C1 segment of cervical spinal cord (tissue), 14 donors: ENCODE results near the gene MPZL1.
A peak's percentile ranks its signal among the peaks of the same experiment; 100 is the strongest.

Experiments used
- DNase-seq, 14 donors: peaks; one replicate each; lab custom pipeline; 2025; lab: John Stamatoyannopoulos, UW

MPZL1 gene

DNA sequence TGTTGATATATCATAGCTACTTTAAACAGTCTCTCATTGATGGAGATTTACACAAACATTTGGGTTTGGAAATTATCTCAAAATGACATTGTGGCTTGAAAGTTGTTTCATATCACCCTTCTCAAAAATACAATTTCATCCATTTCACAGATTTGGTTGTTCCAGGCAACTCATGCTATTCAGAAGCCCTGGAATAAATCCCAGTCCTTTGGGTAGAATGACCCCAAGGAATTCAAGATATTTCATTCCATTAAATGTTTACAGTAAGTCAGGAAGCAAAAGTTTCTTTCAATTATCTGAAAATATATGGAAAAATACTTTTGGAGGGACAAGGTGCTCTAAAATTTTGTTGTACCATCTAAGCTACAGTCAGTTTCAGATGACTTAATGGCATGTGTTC is 27.1 kb downstream of the MPZL1 start:
- no peak for DNase-seq

DNA sequence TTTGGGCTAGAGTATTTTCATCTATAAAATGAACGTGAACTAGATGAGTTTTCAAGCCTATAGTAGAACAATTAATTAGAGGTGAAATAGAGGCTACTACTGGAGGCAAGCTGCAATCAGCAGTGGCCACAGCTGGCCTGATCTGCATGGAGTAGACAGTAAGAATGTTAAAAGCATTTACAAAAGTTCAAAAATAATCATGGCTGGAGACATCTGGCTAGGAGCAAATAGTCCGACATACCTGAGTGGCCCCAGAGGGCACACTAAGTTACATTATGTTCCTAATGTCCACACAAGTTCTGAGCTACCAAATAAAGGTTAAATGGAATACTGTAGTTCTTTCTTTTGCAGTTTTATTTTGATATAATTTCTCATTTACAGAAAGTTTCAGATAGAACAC is 28.0 kb downstream of the MPZL1 start:
- DNase-seq = no peak

DNA sequence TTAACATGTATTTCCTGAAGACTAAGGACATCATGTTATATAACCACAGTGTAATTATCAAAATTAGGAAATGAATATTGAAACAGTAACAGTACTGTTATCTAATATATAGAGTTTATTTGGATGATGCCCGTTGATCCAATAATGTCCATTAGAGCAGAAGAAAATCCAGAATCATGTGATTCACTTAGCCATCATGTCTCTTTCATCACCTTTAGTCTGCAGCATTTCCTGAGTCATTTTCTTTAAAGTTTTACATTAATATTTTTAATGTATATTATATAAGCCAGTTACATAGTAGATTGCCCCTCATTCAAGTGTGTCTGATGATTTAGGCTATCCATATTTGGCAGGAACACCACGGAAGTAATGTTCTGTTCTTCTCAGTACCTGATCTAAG is 28.9 kb downstream of the MPZL1 start:
- no peak for DNase-seq

DNA sequence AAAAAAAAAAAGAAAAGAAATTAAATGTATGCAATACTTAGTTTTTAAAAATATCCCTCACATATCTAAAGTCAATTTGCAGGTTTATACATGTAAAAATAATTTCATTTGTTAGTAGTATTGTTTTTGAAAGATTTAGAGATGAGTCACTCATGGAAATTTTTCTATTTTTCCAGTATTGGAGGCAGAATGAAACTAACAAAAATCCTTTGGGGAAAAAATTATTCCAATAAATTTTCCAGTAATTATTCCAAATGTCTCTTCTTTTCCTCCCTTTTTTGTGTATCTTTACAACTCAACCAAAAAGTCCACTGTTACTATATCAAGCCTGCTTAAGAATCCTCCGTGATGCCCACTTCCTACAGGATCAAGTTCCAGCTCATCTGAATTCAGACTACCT is 29.9 kb downstream of the MPZL1 start:
- no peak for DNase-seq

DNA sequence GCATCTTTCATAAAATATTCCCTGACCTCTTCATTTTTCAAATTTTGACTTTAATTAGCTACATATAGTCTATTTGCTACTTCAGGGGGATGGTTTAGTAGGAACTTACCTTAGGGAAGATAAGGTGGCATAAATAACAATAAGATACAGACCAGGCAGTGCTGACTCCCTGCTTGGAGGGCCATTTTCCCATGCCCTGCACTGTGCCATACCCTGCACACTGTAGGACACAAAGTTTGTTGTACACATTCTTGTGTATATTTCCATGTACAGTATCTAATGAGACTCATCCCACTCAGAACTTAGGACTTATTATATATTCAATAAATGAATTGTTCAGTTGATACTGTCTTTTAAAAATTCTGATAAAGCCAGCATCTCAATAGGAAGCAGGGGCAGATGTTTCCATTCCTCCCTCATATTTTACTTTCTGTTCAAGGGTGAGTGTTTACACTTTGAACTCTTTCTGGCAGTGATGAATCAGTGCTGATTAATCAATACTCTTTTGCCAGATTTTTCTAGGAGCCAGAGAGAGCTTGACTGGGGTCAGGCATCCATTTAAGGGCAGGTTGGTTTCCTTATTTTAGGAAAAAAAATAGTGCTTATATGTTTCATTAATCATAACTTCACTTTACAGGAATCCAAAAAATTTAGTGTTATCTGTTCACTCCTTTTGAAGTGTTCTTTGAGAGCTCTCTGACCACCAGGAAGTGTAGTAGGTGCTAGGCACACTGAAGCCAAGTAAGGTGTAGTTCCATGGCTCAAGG is 30.6 kb downstream of the MPZL1 start:
- DNase-seq = no peak

DNA sequence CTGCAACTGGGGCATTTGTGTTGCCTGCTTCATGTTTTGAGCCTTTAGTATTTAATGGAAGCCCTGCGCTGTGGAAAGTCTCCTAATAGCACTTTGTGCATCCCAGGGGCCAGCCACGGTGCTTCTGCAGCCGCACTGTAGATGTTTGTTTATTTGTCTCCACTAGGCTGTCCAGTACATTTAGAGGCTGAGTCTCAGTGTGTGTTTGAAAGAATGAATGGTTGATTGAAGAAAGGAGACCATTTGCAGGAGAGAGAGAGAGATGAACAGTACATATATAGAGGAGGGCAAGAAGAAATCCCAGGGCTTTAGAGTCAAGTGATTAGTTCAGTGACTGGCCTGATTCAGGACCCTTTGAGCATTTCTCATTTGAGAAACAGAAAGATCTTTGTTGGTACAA is 33.9 kb downstream of the MPZL1 start:
- no peak for DNase-seq

DNA sequence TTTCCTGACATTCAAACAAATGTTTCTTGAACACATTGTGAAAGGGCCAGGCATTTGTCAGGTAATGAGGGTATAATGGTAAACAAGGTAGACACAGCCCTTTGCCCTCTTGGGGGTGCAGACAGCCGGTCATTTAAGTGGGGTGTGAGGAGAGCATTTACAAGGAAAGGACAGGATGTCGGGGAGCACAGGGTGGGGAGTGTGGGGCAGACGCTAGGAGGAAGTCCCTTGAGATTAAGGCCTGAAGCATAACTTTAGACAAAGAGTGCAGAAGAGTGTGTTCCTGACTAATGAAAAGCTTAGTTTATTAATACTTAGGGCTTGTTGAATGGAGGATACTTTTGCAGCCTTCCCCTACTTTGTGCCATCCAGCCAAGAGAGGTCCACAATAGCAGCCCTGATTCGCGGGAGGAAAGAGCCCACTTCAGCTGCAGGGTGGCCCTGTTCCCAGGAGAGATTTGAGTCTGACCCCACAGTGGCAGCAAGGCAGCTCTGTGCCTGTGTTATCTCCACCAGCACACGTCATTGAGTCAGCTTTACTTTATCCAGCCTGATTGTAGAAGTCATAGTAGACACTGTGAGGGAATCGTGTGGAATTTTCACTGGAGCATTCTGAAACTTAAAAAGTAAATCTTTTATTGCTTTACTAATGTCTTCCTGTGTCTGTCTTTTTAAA is 35.1 kb downstream of the MPZL1 start:
- no peak for DNase-seq

DNA sequence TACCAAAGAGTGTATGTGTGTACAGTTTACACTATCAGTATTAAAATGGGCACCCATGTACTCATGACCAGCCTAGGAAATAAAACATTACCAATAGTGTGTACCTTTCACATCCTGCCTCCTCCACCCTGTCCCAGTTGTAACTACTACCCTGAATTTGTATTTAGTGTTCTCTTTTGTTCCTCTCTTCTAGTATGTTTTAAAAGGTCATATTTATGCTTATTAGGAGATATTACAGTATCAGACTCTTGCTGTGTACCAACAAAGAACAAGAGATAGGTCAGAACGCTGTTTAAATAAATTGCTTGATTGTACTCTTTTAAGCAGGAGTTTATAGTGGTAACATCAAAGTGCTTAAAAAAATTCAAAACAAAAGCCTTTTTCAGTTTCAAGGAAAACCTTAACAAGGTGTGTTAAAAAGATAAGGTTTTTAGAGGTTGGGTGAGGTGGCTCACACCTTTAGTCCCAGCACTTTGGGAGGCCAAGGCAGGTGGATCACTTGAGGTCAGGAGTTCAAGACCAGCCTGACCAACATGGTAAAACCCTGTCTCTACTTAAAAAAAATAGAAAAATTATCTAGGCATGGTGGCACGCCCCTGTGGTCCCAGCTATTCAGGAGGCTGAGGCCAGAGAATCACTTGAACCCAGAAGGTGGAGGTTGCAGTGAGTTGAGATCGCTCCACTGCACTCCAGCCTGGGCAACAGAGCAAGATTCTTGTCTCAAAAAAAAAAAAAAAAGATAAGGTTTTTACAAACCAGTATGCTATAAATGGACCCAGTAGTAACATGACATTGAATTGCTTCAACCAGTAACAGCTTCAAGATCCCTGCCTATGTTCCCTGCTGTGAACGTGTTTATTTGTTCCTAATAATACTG is 35.9 kb downstream of the MPZL1 start:
- DNase-seq = no peak

DNA sequence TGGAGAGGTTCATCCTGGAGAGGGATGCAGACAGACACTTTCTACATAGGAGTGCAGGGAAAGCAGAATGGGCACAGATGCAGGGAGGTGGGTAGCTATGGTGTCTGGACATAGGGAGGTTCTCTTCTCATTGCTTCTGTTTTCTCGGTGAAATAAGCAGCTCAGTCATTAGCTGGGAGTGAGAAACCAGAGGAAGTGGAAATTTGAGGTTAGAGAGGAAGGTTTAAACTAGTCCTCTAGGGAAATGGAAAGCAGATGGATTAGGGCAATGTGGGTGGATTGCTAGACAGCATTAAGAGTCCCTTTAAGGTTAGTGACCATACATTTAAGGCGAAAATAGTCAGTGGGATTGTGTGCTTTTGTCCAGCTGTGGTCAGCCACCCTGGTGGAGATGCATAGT is 39.6 kb downstream of the MPZL1 start:
- no peak for DNase-seq

DNA sequence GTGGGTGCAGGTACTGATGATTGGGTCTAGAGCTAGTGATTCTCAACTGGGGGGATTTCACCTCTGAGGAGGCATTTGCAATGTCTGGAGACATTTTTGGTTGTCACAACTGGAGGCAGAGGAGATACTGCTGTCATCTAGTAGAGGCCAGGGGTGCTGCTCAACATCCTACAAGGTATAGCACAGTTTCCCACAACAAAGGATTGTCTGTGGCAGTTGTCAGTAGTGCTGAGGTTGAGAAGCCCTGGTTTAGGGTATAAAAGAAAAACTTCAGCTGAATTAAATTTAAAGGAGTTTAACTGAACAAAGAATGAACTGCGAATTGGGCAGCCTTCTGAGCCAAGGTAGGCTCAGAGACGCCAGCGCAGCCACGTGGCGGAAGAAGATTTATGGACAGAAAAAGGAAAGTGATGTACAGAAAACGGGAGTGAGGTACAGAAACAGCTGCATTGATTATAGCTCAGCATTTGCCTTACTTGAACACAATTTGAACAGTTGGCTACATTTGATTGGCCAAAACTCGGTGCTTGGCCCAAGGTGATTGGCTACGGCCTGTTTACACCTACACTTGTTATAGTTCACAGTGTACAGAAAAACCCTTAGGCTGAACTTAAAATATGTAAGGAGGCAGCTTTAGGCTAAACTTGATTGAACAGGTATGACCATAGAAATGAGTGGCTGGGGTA is 40.4 kb downstream of the MPZL1 start:
- DNase-seq = no peak

DNA sequence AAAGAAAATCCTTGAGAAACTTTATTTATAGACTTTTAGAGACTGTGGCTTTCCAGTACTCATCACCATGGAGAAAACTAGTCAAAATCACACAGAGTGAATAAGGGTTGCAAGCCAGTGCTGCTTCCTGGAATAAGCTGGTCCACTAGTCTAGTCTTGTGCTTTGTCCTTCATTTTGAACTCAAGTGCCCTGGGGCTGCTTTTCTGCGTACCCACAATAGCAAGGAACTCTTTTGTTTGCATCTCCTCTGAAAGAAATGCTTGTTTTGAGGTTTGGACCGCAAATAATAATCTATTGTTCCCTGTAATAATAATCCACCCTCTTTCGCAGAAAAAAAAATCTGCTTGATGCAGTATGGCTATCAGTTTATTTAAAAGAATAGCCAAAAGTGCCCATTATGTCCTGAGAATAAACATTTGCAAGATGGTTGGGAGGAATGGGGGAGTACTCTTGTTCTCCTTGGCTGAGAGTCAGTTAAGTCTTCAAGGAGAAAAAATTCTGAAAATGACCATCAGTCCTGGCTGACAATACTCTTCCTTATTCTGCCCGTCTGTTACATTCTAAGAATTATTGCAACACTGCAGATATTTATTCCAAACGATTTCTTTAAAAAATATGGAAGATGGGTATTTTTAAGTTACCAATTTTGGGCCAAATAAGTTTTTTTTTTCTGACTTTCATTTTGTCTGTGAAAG is 41.9 kb downstream of the MPZL1 start:
- peak in 7 of 14 donors; percentile 6 to 53 (median 38) for DNase-seq

DNA sequence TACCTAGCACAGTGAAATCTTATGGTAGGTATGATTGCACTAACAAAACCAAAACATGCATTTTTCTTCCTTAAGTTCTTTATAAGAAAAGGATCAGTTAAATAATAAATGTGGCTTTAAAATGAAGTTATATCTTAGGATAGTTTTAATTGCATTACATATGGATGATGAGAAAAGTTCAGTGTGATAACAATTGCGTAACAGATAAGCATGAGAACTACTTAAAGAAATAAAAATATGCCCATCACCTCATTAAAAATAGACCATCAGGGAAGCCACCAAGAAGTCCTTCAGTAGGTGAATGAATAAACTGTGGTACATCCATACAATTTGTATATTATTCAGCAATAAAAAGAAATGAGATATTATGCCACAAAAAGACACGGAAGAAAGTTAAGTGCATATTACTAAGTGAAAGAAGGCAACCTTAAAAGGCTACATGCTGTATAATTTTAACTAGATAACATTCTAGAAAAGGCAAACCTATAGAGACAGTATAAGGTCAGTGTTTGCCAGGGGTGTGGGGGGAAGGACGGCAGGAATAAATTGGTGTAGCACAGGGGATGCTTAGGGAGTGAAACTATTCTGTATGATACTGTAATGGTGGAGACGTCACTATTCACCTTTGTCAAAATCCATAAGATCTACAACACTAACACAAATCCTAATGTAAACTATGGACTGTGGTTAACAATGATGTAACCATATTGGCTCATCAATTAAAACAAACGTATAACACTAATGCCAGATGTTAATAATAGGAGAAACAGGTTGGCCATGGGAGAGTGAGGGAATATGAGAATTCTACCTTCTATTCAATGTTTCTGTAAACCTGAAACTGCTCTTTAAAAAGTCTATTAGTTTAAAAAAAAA is 42.9 kb downstream of the MPZL1 start:
- DNase-seq = no peak

DNA sequence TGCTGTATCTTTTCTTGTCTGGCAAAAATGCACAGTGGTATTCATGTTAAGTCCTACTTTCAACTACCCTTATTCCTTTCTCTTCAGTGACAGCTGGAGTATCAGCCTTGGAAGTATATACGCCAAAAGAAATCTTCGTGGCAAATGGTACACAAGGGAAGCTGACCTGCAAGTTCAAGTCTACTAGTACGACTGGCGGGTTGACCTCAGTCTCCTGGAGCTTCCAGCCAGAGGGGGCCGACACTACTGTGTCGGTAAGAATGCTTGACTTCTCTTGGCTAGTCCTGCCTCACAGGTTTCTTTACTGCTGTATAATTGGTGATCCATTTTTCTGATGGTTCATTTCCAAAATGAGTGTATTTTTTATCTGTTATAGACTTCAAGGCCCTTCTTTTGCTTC is 43.7 kb downstream of the MPZL1 start:
- no peak for DNase-seq

DNA sequence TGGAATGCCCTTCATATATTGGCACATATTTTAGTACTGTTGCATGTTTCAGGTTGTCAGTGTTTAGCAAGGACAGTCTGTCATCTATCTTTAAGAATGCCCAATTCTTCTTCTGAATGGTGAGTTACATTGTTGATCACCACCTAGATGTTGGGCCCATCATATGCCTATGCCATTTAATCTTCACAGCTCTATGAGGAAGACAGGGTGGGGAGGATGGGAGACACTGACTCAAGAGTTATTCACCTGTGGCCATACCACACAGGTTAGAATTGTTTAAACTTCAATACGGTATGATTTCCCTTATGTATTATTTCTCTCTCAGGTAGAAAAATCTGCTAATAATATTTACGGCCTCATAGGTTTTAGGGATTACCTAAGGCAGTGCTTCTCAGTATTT is 44.8 kb downstream of the MPZL1 start:
- DNase-seq = no peak

DNA sequence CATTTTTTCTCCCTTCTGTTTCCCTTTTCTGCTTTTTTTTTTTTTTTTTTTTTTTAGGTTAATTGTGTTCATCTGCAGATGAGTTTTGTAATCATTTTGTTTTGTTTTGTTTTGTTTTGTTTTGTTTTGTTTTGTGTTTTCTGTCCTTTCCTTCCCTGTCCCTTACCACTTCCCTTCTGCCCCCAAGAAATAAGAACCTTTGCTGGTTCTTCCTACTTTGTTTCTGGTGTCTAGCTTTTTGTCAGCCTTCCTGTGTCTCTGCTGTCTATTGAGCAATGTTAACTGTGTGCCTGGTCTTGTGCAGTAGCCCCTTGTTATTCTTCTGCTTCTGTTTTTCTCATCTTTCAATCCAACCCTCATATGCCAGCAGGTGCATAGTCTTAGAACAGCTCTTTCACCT is 46.0 kb downstream of the MPZL1 start:
- DNase-seq = no peak

DNA sequence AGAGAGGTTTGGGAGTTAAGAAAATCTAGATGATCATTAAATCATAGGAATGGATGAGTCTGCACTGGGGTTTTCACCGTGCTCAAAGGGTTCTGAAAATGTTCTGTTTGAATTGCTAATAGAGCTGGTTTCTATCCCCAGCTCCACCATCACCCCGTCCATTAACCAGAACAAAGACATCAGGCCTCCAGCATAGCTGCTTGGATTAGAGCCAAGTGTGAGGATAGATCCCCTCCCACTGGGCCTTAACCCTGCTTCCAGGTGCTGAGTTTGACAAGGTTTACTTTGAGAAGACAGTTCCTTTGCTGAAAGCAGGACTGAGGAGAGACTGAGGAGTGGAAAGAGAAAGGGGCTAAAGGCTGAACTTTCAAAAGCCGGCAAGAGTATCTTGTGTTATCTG is 48.3 kb downstream of the MPZL1 start:
- no peak for DNase-seq

DNA sequence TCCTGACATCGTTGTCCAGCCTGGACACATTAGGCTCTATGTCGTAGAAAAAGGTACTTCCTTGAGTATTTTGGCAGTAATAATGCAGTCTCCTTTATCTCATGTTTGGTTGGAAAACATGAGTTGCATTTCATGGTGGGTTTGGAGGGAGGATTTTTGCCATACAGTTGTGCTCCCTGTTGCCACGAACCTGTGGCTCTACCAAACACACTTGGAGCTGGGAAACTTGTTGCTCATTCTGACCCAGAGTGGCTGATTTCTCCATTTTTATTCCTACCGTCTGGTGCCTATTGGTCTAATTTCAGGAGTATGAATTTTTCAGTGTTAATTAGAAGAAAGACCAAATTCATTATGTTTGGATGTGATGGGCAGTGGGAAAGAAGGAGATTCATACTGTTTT is 50.7 kb downstream of the MPZL1 start:
- DNase-seq = no peak

DNA sequence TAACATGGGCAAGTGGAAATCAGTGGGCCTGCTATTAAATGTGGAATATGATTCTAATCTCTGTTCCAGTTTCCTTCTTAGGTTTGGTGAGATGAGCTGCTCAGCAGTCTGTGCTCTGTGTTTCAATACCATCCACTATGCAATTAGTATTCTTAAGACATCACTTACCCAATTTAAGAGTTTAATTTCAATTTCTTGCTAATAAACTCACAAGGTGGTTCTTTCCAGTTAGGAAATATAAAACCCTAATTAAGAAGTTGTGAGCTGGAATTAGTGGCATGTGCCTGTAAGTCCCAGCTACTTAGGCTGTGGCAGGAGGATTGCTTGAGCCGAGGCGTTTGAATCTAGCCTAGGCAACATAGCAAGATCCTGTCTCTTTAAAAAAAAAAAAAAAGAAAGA is 51.7 kb downstream of the MPZL1 start:
- DNase-seq = no peak

DNA sequence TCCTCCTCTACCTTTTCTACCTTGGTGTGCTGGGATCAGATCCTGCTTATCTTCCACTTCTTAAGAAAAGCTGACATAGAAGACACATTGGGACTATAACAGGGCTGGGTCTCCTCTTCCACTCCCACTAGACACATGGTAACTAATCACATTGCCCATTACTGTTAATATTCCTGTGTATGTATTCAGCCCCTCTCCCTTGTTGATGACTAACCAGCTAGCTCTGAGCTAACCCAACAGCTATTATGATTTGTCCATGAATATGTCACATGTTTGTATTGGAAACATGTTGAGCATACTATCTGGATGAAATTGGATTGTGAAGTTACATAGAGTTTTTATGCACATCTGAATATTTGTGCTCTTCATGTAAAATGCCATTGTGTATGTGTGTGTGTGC is 52.9 kb downstream of the MPZL1 start:
- DNase-seq = no peak

DNA sequence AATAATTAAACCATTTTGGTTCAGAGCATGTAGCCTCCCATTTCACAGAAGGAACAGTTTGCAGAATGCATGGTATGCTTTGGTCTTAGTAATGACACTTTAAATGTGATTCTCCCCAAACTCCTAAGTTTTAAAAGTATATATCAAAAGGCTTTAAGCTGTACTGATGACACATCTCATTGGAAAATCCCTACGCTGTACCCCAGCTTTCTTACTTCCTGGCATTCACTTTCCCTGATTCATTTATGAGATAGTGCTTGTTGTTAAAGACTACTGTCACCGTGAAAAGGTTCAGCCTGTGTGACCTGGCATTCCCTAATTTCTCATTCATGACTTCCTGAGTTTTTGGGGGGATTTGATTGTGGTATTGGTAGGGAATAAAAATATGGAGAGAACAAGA is 53.4 kb downstream of the MPZL1 start:
- no peak for DNase-seq
